Neuronal stem cell (in vitro differentiated cells): Measurements from ENCODE around the gene KLK5.
A peak's percentile ranks its signal among the peaks of the same experiment; 100 is the strongest.
"Not testable (repeated sequence)": the region's sequence is repeated elsewhere in the genome, so short reads cannot be mapped to it uniquely, and the experiment has no call there.

Source experiments
- DNase-seq: peaks from one replicate; pipeline ENCODE4 v3.0.0-alpha.2; 2013; ENCODE audit warnings: low spot score
- H2AFZ ChIP-seq: one replicate; pipeline ENCODE4 v1.6.1; 2013; ENCODE audit warnings: mild to moderate bottlenecking, low read length, inconsistent platforms
- H2AK5ac ChIP-seq: 2 replicates; pipeline ENCODE4 v1.6.1; 2013; ENCODE audit warnings: low read depth, mild to moderate bottlenecking, inconsistent platforms, low read length, moderate library complexity, mixed read lengths
- H2BK120ac ChIP-seq: 2 replicates; pipeline ENCODE4 v1.6.1; 2013; ENCODE audit warnings: low read depth, mild to moderate bottlenecking, inconsistent platforms, low read length, moderate library complexity, mixed read lengths
- H2BK12ac ChIP-seq: one replicate; pipeline ENCODE4 v1.6.1; 2013; ENCODE audit warnings: low read length, inconsistent platforms
- H2BK15ac ChIP-seq: 2 replicates; pipeline ENCODE4 v1.6.1; 2013; ENCODE audit warnings: mild to moderate bottlenecking, low read length, inconsistent platforms, mixed read lengths
- H2BK5ac ChIP-seq: one replicate; pipeline ENCODE4 v1.6.1; 2013; ENCODE audit warnings: inconsistent platforms, mild to moderate bottlenecking, low read length, moderate library complexity
- H3K14ac ChIP-seq: one replicate; pipeline ENCODE4 v1.6.1; 2013; ENCODE audit warnings: low read length, inconsistent platforms
- H3K18ac ChIP-seq: 2 replicates; pipeline ENCODE4 v1.6.1; 2013; ENCODE audit warnings: low read length, inconsistent platforms
- H3K23ac ChIP-seq: 2 replicates; pipeline ENCODE4 v1.6.1; 2013; ENCODE audit warnings: low read depth, mild to moderate bottlenecking, mixed read lengths, low read length, inconsistent platforms; ENCODE audit not compliant: poor library complexity
- H3K27ac ChIP-seq: replicated peaks from 3 replicates; pipeline ENCODE4 v1.5.1; 2013; ENCODE audit warnings: low read length, inconsistent platforms
- H3K27me3 ChIP-seq, 3 experiments: 2 replicates each; pipeline ENCODE4 v1.6.1; 2013; ENCODE audit warnings: low read length in 3 of 3, mild to moderate bottlenecking in 2 of 3, inconsistent platforms in 1 of 3, low read depth in 1 of 3, mixed read lengths in 1 of 3, moderate library complexity in 1 of 3; ENCODE audit not compliant: control insufficient read depth in 3 of 3, insufficient read depth in 3 of 3
- H3K36me3 ChIP-seq, 2 donors: replicated peaks in 1 of 2; 2 replicates each; pipeline ENCODE4 v1.6.1; 2013; ENCODE audit warnings: low read length in 2 of 2; ENCODE audit not compliant: control insufficient read depth in 2 of 2, insufficient read depth in 2 of 2
- H3K4ac ChIP-seq: 2 replicates; pipeline ENCODE4 v1.6.1; 2013; ENCODE audit warnings: inconsistent platforms, mild to moderate bottlenecking, low read length, moderate library complexity
- H3K4me1 ChIP-seq, 2 donors: 1 replicate in 1 of 2; 2 replicates in 1 of 2; pipeline ENCODE4 v1.6.1; 2013; ENCODE audit warnings: low read length in 2 of 2, low read depth in 1 of 2; ENCODE audit not compliant: control insufficient read depth in 2 of 2, insufficient read depth in 1 of 2
- H3K4me2 ChIP-seq: one replicate; pipeline ENCODE4 v1.6.1; 2013; ENCODE audit warnings: mild to moderate bottlenecking, low read length, inconsistent platforms; ENCODE audit not compliant: insufficient read depth, poor library complexity, severe bottlenecking
- H3K4me3 ChIP-seq, 2 donors: 2 replicates each; pipeline ENCODE4 v1.5.1; 2013; ENCODE audit warnings: low read length in 2 of 2, mild to moderate bottlenecking in 2 of 2, inconsistent platforms in 1 of 2, moderate library complexity in 1 of 2
- H3K79me1 ChIP-seq: one replicate; pipeline ENCODE4 v1.6.1; 2013; ENCODE audit warnings: low read depth, mild to moderate bottlenecking, inconsistent platforms, low read length, moderate library complexity
- H3K9ac ChIP-seq: one replicate; pipeline ENCODE4 v1.6.1; 2013; ENCODE audit warnings: mild to moderate bottlenecking, low read depth, low read length, inconsistent platforms; ENCODE audit not compliant: poor library complexity
- H3K9me3 ChIP-seq, 2 donors: replicated peaks in 1 of 2; 2 replicates each; pipeline versions ENCODE3 to v1.6.1; 2013; ENCODE audit warnings: low read length in 2 of 2, mild to moderate bottlenecking in 2 of 2, inconsistent platforms in 1 of 2, low read depth in 1 of 2, mixed read lengths in 1 of 2, moderate library complexity in 1 of 2; ENCODE audit not compliant: control insufficient read depth in 2 of 2, insufficient read depth in 1 of 2
- H4K8ac ChIP-seq: one replicate; pipeline ENCODE4 v1.6.1; 2013; ENCODE audit warnings: low read depth, mild to moderate bottlenecking, inconsistent platforms, low read length, moderate library complexity
- H4K91ac ChIP-seq: one replicate; pipeline ENCODE4 v1.6.1; 2013; ENCODE audit warnings: low read length, low read depth, mild to moderate bottlenecking, inconsistent platforms; ENCODE audit not compliant: poor library complexity
- WGBS, 2 donors: extraction: QIAGEN DNeasy Blood & Tissue Kit; methylation state at CpG; one replicate each; pipeline ENCODE4 v1.1.7; 2013; ENCODE audit warnings: missing lambda C conversion rate in 2 of 2, mixed read lengths in 1 of 2; ENCODE audit not compliant: insufficient read length in 2 of 2, insufficient replicate concordance in 1 of 2; ENCODE audit errors: extremely low coverage in 2 of 2; 5-methylcytosine and 5-hydroxymethylcytosine counted together

Gene KLK5

DNA sequence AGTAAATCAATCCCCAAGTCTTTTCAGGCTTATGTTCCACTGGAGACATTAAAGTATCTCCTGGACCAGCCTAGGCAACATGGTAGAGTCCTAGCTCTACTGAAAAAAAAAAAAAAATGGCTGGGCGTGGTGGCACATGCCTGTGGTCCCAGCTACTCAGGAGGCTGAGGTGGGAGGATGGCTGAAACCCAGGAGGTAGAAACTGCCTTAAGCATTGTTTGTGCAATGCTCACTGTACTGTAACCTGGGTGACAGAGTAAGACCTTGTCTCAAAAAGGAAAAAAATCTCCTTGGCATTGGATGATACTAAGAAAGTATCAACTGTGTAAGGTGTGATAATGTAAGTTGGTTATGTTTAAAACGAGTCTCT lies 39.8 kb upstream of the KLK5 start:
- Histone ChIP-seq H4K8ac (no peak overlapping the region), H2AFZ (no peak overlapping the region), H3K79me1 (no peaks in the 10 kb centered on the region), H2BK120ac (no peak overlapping the region), H3K9ac (no peak overlapping the region), H3K18ac (no peak overlapping the region), H3K27me3 (peaks cover 0 to 2% (median 0%) of the 10 kb centered on the region in 3 experiments), H3K4me2 (no peak overlapping the region), H4K91ac (no peak overlapping the region), H2AK5ac (no peak overlapping the region), H3K4ac (no peak overlapping the region), H3K36me3 (no peaks in the 10 kb centered on the region), H3K9me3 (peaks cover 0 to 2% of the 10 kb centered on the region in 2 donors), H3K14ac (no peak overlapping the region), H2BK5ac (no peak overlapping the region), H3K4me1 (no peaks in the 10 kb centered on the region), H2BK12ac (no peak overlapping the region), H3K4me3 (no peak overlapping the region), H3K23ac (no peak overlapping the region), H2BK15ac (no peak overlapping the region), H3K27ac (no peak overlapping the region)
- no peak for DNase-seq
- no CpG with 5 or more reads among the region's 2 CpGs for WGBS, 2 donors

DNA sequence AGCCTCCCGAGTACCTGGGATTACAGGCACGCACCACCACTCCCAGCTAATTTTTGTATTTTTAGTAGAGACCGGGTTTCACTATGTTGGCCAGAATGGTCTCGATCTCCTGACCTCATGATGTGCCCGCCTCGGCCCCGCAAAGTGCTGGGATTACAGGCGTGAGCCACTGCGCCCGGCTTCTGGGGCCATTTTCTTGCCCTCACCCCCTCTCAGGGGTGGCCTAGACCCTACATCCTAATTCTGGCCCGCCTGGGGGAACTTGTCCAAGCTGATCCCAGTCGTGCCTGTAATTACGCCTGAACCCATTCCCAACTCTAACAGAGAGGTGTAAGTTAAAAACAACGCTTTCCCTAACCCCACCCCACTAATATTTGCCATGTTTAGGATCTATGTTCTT lies 31.6 kb upstream of the KLK5 start:
- H3K4me3 ChIP-seq, H4K8ac ChIP-seq, H3K9me3 ChIP-seq, H3K36me3 ChIP-seq, H3K4me1 ChIP-seq, H2BK12ac ChIP-seq, H3K27ac ChIP-seq, DNase-seq, H2BK15ac ChIP-seq, H3K79me1 ChIP-seq, H2AK5ac ChIP-seq, H2BK120ac ChIP-seq, H3K4ac ChIP-seq, H2BK5ac ChIP-seq, H3K14ac ChIP-seq, H3K4me2 ChIP-seq, H4K91ac ChIP-seq, H3K9ac ChIP-seq, H2AFZ ChIP-seq, H3K23ac ChIP-seq: not testable (repeated sequence)
- WGBS, 2 donors = no CpG with 5 or more reads among the region's 14 CpGs
- peak overlapping the region; percentile 64 for H3K18ac ChIP-seq
- peaks cover 0 to 10% (median 6%) of the 10 kb centered on the region in 3 experiments for H3K27me3 ChIP-seq

DNA sequence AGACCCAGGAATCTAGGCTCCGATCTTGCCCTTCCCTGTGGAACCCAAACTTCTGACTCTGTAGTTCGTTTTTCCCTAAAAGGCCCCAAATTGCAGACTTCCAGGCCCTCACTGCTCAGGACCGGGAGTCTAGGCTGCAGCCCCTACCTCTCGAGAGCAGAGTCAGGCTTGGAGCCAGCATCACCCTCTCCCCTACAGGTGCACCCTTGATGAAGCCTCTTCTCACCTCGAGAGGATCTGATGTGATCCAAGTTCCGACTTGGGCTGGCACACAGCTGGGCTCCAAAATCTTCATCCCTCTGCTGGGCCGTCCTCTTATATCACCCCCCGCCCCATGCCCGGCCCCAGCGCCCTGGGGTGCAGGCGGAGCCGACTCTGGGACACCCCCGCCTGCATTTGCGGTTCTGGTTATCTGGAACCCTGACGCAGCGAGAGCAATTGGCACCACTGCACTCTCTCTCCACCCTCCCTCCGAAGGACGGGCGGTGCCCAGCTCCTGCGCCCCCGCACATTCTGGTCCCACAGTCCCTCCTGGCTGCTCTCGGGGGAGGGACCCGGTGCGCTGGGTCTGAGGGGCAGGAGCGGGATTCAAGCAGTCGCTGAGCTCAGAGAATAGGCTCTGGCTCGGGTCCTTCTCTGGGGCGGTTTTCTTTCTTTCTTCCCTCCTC lies 30.9 kb upstream of the KLK5 start, which contains the start of gene KLK7:
Gene KLK7, minus strand, starts transcription at position 293 of the 668 bp plus-strand sequence. CDS start 1,518 bp downstream, outside the sequence.
- Histone ChIP-seq H3K4me3 (peak within 1 kb of the TSS in 1 of 2 donors; percentile 46), H3K4me2 (peak within 1 kb of the TSS; percentile 40), H2BK15ac (no peak within 1 kb of the TSS), H3K27me3 (peaks cover 0 to 10% (median 6%) of the 10 kb centered on the region in 3 experiments), H3K27ac (no peak within 1 kb of the TSS), H2AFZ (no peak within 1 kb of the TSS), H3K36me3 (no peaks in the 10 kb centered on the region), H2BK120ac (no peak within 1 kb of the TSS), H2BK5ac (no peak within 1 kb of the TSS), H3K23ac (no peak within 1 kb of the TSS), H3K18ac (peak within 1 kb of the TSS; percentile 90), H3K9ac (no peak within 1 kb of the TSS), H4K8ac (no peak within 1 kb of the TSS), H3K9me3 (peaks cover 0 to under 1% of the 10 kb centered on the region in 2 donors), H3K14ac (no peak within 1 kb of the TSS), H3K4me1 (peaks cover 0 to 12% of the 10 kb centered on the region in 2 donors), H2BK12ac (peak within 1 kb of the TSS; percentile 98), H3K79me1 (no peaks in the 10 kb centered on the region), H4K91ac (no peak within 1 kb of the TSS), H2AK5ac (peak within 1 kb of the TSS; percentile 10), H3K4ac (no peak within 1 kb of the TSS)
- DNase-seq = no peak
- no CpG with 5 or more reads among the region's 28 CpGs for WGBS, 2 donors

DNA sequence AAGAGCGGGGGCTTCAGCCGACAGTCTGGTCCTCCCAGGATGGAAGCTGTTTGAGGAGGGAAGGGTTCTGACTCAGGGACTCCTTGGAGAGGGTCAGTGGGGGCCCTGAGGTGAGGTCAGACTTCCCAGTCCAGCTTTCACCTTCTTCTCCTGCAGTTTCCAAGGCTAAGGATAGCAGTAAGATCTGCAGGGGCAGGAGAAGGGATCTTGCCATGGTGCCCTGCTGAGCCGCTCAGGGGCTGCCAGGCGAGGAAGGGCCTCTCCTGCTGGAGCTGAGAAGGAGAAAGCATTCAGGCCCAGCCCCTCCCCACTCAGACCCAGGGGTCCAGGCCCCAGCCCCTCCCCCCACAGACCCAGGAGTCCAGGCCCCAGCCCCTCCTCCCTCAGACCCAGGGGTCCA lies 29.3 kb upstream of the KLK5 start:
- peaks cover 0 to 14% (median 6%) of the 10 kb centered on the region in 3 experiments for H3K27me3 ChIP-seq
- no peak overlapping the region for H3K27ac ChIP-seq
- H2AFZ ChIP-seq = no peak overlapping the region
- DNase-seq = no peak
- no peaks in the 10 kb centered on the region for H3K79me1 ChIP-seq
- no peak overlapping the region for H3K9ac ChIP-seq
- no peaks in the 10 kb centered on the region for H3K9me3 ChIP-seq
- WGBS, 2 donors = no CpG with 5 or more reads among the region's 4 CpGs
- no peak overlapping the region for H2BK120ac ChIP-seq
- H3K14ac ChIP-seq = no peak overlapping the region
- no peak overlapping the region for H3K4me2 ChIP-seq
- H3K4me1 ChIP-seq = peaks cover 0 to 12% of the 10 kb centered on the region in 2 donors
- H2AK5ac ChIP-seq = peak overlapping the region; percentile 78
- H3K4ac ChIP-seq = no peak overlapping the region
- no peak overlapping the region for H2BK15ac ChIP-seq
- H3K18ac ChIP-seq = peak overlapping the region; percentile 66
- peak overlapping the region; percentile 83 for H2BK5ac ChIP-seq
- H3K23ac ChIP-seq = no peak overlapping the region
- H3K36me3 ChIP-seq = no peaks in the 10 kb centered on the region
- no peak overlapping the region for H4K91ac ChIP-seq
- peak overlapping the region; percentile 36 for H2BK12ac ChIP-seq
- no peak overlapping the region for H3K4me3 ChIP-seq
- H4K8ac ChIP-seq = no peak overlapping the region
